Stomach smooth muscle (tissue), 2 donors: Measurements from ENCODE around the gene ZNF610.

ENCODE experiments used
- H3K27ac ChIP-seq: one replicate; pipeline ENCODE4 v1.7.0; 2013; ENCODE audit warnings: mild to moderate bottlenecking, low read length, inconsistent platforms
- H3K27me3 ChIP-seq, 2 donors: one replicate each; pipeline ENCODE4 v1.7.0; 2013; ENCODE audit warnings: low read length in 2 of 2; ENCODE audit not compliant: insufficient read depth in 2 of 2, control insufficient read depth in 1 of 2
- H3K36me3 ChIP-seq, 2 donors: one replicate each; pipeline ENCODE4 v1.7.0; 2013; ENCODE audit warnings: low read length in 2 of 2; ENCODE audit not compliant: control insufficient read depth in 2 of 2, insufficient read depth in 2 of 2
- H3K4me1 ChIP-seq: one replicate; pipeline ENCODE4 v1.7.0; 2013; ENCODE audit warnings: low read length; ENCODE audit not compliant: control insufficient read depth, insufficient read depth
- H3K4me3 ChIP-seq, 2 donors: one replicate each; pipeline ENCODE4 v1.7.0; 2013; ENCODE audit warnings: low read length in 2 of 2
- H3K9ac ChIP-seq, 2 donors: one replicate each; pipeline ENCODE4 v1.7.0; 2013; ENCODE audit warnings: low read length in 2 of 2, mild to moderate bottlenecking in 1 of 2
- H3K9me3 ChIP-seq, 2 donors: one replicate each; pipeline ENCODE4 v1.7.0; 2013; ENCODE audit warnings: low read length in 2 of 2; ENCODE audit not compliant: control insufficient read depth in 2 of 2
- donor health status: healthy.
- donor health status: Pancreatic carcinoma.

Gene ZNF610

GRCh38 chr19:52397310-52398080 is 61.5 kb downstream of the ZNF610 start, which contains the start of gene ZNF528:
ZNF528 (plus strand) TSS chr19:52397849; CDS start chr19:52402014, 4,165 bp downstream.
- H3K9ac ChIP-seq = peak within 1 kb of the TSS; percentile 89 to 91
- H3K9me3 ChIP-seq = peaks cover 3 to 8% of the 10 kb centered on the region in 2 donors
- H3K27ac ChIP-seq = peak within 1 kb of the TSS; percentile 55
- H3K4me3 ChIP-seq = peak within 1 kb of the TSS; percentile 97 to 98
- no peaks in the 10 kb centered on the region for H3K27me3 ChIP-seq
- H3K36me3 ChIP-seq = peaks cover 20 to 34% of the 10 kb centered on the region in 2 donors
- H3K4me1 ChIP-seq = peaks cover 12% of the 10 kb centered on the region

- peak overlapping the region; percentile 97 to 98 for H3K4me3 ChIP-seq
- H3K36me3 ChIP-seq = peaks cover 21 to 40% of the 10 kb centered on the region in 2 donors
- H3K27ac ChIP-seq = peak overlapping the region; percentile 55
- peak overlapping the region; percentile 89 to 91 for H3K9ac ChIP-seq
- no peaks in the 10 kb centered on the region for H3K27me3 ChIP-seq
- H3K9me3 ChIP-seq = peaks cover 3 to 9% of the 10 kb centered on the region in 2 donors
- peaks cover 12% of the 10 kb centered on the region for H3K4me1 ChIP-seq
Measured at GRCh38 chr19:52398081-52398441, 62.0 kb downstream of the ZNF610 start.

- no peak overlapping the region for H3K4me3 ChIP-seq
Measured at GRCh38 chr19:52410276-52410675, 74.2 kb downstream of the ZNF610 start.

GRCh38 chr19:52415711-52416110 is 79.7 kb downstream of the ZNF610 start:
- Histone ChIP-seq H3K4me1 (no peaks in the 10 kb centered on the region), H3K4me3 (no peak overlapping the region), H3K36me3 (peaks cover 33 to 34% of the 10 kb centered on the region in 2 donors), H3K27ac (no peak overlapping the region), H3K9me3 (peaks cover 57 to 69% of the 10 kb centered on the region in 2 donors), H3K9ac (no peak overlapping the region), H3K27me3 (no peaks in the 10 kb centered on the region)

More at GRCh38 chr19:52410276-52410675, 74.2 kb downstream of the ZNF610 start:
- H3K9me3 ChIP-seq = peaks cover 35 to 44% of the 10 kb centered on the region in 2 donors
- H3K4me1 ChIP-seq = no peaks in the 10 kb centered on the region
- no peak overlapping the region for H3K27ac ChIP-seq
- H3K9ac ChIP-seq = no peak overlapping the region
- H3K27me3 ChIP-seq = no peaks in the 10 kb centered on the region
- peaks cover 78 to 85% of the 10 kb centered on the region in 2 donors for H3K36me3 ChIP-seq
